Suprapubic skin (tissue), 4 donors: ENCODE measurements around the gene MORC4.

Source experiments
- CTCF ChIP-seq, 2 donors: fragments of 200-600 bp in 1 of 2; fragments of 450-650 bp in 1 of 2; sonication (generic) in 1 of 2; IDR thresholded peaks; one replicate each; pipeline ENCODE4 v1.5.1; 2016 to 2019; ENCODE audit warnings: antibody characterized with exemption in 2 of 2, mild to moderate bottlenecking in 1 of 2, moderate library complexity in 1 of 2
- EP300 ChIP-seq: sonication (generic); formaldehyde crosslinking; IDR thresholded peaks from one replicate; pipeline ENCODE4 v1.6.1; 2017; ENCODE audit warnings: antibody characterized with exemption
- POLR2A ChIP-seq, 2 donors: fragments of 450-650 bp; IDR thresholded peaks; one replicate each; pipeline ENCODE4 v1.6.1; 2017; ENCODE audit warnings: antibody characterized with exemption in 2 of 2, mild to moderate bottlenecking in 2 of 2, moderate library complexity in 2 of 2
- POLR2AphosphoS5 ChIP-seq, 3 donors: sonication (generic); formaldehyde crosslinking; IDR thresholded peaks; one replicate each; pipeline ENCODE4 v1.6.1; 2017; ENCODE audit warnings: antibody characterized with exemption in 3 of 3

GRCh38 chrX:106963111-106963510 is 36.9 kb downstream of the MORC4 start:
- TF ChIP-seq EP300 (no peak), CTCF (IDR thresholded peaks at IDR 0.05) (no peak), POLR2A (IDR thresholded peaks at IDR 0.05) (no peak), POLR2AphosphoS5 (IDR thresholded peaks at IDR 0.05) (no peak)
